ENCODE results near the gene SRP72.
"Not testable (repeated sequence)": the region's sequence is repeated elsewhere in the genome, so short reads cannot be mapped to it uniquely, and the experiment has no call there.

The SRP72 gene

DNA sequence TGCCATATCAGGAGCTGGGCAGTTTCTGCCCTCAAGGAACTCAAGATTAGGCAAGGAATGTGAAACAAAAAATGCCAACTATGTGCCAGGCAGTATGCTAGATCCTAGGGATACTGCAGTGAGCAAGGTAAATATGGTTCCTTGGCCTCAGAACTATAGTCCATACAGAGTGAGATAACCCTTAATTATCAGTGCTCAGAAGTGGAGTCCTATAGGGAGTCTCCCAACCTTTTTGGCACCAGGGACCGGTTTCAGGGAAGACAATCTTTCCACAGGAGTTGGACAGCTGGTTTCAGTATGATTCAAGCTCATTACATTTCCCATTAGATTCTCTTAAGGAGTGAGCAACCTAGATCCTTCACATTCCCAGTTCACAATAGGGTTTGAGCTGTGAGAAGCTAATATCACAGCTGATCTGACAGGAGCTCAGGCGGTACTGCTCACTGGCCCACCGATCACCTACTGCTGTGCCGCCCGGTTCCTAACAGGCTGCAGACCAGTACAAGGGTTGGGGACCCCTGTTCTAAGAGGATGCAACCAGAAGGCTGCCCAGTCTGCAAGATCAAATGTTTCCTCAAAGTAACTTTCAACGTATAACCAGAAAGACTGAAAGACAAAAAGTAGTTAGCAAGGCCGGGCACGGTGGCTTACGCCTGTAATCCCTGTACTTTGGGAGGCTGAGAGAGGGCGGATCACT, 1.7 kb upstream of the SRP72 start:
- DNase-seq (ENCODE audit: low read depth): no peak

DNA sequence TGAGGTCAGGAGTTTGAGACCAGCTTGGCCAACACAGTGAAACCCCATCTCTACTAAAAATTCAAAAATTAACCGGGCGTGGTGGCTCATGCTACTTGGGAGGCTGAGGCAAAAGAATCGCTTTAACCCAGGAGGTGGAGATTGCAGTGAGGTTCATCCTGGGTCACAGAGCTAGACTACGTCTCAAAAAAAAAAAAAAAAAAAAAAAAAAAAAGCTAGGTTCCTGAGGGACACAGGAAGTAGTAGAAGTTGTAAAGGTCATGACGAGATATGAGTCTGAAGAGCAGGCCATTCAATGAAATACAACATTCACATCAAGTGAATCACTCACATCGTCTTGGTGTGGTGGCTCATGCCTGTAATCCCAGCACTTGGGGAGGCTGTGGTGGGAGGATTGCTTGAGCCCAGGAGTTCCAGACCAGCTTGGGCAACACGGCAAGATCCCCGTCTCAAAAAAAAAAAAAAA, 1.1 kb upstream of the SRP72 start:
- not testable (repeated sequence) for DNase-seq (ENCODE audit: low read depth)

DNA sequence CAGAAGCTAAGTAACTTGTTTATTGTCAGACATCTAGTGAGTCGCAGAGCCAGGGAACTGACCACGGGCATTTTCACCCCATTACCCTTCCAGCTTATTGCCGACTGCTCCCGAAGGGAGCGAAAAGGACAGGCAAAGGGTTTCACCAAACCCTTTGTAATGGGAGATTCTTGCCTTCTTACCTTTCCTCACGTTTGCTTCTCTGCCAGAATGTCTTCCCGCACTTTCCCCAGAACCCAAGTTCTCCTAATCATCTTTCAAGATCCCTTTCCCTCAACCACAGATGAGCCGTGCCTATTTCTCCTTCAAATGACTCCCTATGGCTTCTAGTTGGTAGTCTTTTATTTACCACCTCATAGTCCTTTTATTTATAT, 520 bp upstream of the SRP72 start:
- no peak for DNase-seq (ENCODE audit: low read depth)

DNA sequence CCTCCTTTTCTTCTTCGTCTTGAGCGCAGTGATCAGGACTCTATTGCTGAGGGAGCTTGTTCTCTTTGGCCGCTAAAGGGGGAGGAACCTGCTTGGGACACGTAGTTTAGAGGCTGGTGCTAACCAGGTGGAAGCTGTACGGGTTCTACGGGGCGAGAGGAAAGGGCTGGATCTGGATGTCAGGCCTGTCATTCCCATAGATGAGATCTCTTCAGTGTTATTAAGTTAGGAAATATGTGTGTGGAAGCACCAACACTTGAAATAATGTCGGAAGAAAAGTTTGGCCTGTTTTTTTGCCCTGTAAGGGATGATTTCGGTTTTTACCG, 643 bp downstream of the SRP72 start:
- DNase-seq (ENCODE audit: low read depth): no peak

DNA sequence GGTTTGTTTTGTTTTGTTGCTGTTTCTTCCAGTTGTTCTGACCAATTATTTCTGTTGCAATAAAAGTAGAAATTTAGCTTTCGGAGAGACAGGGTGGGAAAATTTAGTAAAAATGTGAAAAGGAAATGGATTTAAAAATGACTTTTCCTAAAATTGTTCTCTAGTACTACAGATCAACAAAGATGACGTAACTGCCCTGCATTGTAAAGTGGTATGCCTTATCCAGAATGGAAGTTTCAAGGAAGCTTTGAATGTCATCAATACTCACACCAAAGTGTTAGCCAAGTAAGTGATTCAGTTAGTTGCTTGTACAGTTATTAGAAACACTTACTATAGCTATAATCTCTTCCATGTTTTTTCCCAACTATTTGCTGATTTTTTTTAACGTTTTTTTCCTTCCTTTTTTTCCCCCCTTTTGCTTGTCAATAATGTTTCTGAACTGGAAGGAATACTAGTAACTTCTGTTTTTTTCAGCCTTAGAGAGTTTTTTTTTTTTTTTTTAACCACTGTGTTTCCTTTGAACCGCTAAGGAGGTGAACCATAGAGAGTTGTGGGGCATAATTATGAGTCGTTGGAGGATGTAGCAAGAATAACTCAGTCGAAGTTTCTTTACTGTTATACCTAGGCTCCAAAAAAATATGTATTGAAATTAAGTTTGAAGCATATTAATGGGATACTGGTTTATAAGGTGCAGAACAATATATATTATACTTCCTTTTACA, 2.2 kb downstream of the SRP72 start:
- DNase-seq (ENCODE audit: low read depth): no peak

DNA sequence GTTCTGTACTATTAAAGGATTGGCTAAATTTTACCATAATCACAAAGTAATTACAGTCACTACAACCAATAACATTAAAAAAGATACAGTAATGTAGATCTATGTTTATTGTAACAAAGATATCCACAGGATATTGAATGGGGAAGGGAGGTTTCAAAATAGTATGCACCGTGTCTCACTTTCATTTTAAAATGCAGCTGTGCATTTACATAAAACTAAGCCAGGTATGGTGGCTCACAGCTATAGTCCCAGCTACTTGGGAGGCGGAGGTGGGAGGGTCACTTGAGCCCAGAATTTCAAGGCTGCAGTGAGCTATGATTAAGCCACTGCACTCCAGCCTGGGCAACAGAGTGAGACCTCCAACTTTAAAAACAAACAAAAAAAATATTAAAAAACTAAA, 8.5 kb downstream of the SRP72 start:
- no peak for DNase-seq (ENCODE audit: low read depth)

DNA sequence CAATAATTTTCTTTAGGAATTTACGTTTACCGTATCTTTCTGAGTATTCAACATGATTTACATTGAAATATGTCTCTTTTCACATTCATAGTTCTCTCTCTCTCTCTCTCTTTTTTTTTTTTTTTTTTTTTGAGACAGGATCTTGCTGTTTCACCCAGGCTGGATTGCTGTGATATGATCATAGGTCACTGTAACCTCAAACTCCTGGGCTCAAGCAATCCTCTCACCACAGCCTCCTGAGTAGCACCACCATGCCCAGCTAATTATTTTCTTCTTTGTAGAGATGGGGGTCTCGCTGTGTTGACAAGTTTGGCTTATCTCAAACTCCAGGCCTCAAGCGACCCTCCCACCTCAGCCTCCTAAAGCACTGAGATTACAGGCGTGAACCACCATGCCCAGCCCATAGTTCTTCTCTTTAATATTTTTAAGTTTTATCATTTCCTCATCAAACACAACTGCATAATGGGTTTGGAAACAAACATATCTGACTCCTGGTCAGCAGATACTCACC, 9.8 kb downstream of the SRP72 start:
- no peak for DNase-seq (ENCODE audit: low read depth)

DNA sequence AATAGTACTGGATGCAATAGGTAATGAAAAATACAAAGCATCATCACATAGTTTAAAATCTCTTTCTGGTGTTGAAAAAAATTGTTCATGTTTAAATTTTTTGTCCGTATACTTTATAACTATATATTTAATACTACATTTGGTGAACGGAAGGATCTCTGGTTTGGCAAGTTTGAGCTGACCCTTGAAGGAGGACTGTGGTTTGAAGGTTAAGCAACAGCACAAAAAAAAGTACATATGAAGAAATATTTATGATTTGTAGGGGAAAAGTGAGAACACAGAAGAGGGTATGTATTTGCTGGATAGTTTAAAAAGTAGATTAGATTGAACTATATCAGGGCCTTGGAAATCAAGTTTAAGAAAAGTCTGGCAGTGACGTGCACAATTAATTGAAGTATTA, 13.3 kb downstream of the SRP72 start:
- no peak for DNase-seq (ENCODE audit: low read depth)

DNA sequence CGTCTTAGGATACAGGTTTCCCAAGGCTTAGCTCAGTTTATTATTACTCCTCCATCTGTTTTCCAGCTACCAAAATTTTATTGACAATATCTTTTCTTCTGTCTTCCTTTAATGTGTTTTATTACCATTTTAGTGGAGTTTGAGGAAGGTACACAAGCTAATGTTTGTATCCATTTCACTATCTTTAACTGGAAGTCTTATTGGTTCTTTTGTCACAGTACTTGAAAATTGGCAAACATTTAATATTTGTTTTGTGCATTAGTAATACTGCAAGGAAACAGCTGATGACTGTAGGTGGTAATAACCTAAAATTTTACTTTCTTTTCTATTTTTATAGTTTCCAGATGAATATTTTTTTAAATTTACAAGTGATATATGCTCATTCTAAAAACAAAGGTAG, 28.8 kb downstream of the SRP72 start:
- no peak for DNase-seq (ENCODE audit: low read depth)

DNA sequence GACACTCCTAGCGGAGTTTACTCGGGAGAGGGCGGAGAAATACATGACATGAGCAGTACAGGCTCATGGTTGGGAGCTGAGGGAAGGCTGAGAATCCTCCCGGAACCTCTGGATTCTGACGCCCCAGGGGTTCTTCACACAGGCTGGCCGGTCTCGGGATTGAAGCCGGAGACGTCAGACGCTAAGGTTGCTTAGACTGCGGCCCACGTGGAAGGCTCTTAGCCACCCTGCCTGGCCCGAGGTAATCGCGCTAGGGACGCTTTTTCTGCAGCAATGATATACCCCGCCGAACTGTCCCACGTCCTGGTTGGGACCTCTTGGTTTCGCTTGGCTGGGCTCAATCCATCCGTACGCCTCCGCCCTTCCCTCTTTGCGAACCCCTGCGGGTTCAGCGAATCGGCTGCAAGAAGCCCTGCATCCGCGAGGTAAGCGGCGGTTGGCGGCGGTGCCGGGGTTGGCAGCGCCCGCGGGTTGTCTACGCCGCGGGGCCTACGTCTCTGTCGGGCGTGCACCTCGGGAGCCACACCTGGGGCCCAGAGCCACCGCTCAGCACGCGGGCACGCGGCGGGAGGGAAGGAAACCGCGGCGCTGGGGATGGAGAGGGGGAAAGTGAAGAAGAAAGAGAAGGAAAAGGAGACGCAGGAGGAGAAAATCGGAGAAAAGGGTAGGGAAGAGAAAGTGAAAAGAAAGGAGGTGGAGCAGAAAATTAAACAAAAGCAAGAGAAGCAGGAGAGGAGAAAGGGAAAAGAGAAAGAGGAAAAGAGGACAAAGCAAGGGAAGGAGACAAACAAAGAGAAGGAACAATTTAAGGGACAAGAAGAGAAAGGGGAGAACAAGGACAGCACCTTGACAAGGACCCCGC, 38.1 kb downstream of the SRP72 start, which contains the start of gene ARL9:
Gene ARL9 (plus strand): TSS at position 523 of the 862 bp plus-strand sequence. CDS start 72 bp downstream, at position 595.
- peak; percentile 31 for DNase-seq (ENCODE audit: low read depth)

DNA sequence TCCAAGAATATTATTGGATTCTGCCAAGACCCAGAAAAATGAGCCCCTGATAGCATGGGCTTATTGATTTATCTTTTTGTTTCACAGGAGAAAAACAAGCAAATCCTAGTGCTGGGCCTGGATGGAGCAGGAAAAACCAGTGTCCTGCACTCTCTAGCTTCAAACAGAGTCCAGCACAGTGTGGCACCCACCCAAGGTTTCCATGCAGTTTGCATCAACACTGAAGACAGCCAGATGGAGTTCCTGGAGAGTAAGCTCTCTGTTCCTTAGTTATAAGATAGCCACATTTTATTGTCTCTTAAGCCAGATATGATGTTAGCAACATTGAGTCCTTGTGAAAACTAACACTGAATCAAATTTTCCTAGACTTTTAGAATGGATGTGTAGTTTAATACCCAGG, 43.7 kb downstream of the SRP72 start:
- no peak for DNase-seq (ENCODE audit: low read depth)

DNA sequence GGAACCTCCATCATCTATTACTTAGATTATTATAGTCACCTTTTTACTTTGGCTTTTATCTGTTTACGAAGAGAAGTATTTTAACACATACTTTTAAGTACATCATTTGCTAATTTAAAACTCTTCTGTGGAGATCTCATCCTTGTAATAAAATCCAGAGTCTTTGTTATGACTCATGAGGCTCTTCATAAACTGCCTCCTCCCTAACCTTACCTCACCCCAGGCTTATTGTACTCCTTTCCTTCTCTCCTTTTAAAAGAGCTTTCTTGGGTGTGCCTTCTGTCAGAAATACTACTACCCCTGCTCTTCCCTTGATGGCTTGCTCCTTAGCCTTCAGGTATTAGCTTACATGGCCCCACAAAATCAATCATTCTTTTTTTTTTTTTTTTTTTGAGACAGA, 44.7 kb downstream of the SRP72 start:
- no peak for DNase-seq (ENCODE audit: low read depth)

DNA sequence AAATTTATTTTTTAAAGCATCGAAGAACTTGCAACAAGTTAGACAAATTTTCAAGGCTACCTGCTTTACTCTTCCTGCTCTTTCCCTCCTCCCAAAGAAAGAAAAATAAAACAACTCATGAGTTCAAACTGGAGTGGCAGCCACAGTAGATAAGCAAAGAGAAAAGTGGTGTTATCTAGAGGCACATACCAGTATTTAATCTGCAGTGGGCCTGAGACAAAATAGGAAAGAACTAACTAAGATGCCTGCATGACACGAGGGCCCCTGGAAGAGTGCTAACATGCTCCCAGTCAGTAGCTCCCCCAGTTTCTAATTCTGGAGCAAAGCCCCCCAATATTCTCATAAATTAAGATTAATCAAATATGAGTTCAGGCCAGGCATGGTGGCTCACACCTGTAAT, 46.1 kb downstream of the SRP72 start:
- DNase-seq (ENCODE audit: low read depth): no peak

DNA sequence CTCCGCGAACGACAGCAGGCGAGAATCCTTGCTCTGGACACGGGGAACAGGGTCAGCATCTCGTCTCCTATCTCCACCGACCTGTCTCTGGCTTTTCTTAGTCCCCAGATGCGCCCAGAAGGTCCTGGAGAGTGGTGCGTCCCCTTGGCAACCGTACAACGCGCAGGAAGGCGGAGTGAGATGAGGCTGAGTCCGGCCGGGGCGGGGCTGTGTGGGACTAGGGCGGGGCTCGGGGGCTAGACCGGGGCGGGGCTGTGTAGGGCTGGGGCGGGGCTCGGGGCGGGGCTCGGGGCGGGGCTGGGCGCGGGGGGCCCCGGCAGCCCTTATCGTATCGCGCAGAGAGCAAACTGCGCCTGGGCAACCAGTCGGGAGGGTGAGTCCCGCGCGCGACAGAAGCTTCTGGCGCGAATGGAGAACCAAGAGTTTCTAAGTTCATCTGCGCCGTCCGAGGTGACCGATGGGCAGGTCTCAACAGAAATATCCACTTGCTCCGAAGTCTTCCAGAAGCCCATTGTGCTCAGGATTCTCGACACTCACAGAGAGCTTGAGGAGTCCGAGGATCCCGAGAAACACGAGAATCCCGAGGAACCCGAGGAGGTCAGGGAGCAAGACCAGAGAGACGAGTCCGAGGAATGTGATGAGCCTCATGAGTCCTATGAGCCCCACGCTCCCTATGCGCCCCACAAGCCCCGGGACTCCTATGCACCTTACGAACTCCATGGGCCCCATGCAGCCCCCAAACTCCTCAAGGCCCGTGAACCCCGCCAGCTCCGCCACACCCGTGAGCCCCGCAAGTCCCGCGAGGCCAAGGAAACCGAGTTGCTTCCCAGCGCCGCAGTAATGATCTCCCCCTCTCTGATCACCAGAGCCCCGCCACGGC, 63.1 kb downstream of the SRP72 start:
- peak; percentile 65 for DNase-seq (ENCODE audit: low read depth)

DNA sequence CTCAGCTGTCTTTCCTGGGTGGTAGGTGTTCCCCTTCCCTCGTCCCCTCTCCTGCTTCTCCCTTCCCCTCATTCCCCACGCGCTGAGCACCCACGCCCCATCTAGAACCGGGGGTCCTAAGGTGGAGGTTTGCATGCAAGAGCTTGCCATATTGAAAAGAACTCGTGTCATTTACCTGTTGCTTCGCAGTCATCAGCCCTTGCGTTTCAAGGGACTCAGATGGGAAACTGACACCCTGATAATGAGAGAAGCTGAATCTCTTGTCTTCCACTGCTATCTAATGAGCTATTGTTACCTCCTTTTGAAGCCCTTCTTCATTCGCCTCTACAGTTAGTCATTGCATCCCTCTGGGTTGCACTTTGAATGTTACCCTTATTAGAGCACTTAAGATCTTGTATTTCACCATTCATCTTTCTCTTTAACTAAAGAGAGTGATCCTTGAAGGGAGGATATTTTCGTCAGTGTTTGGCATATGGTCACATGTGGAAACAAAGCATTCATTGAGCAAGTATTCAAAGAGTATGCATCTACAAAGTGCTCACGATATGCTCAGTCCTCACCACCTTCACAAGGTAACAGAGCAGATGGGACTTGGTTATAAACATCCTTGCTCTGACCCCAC, 63.8 kb downstream of the SRP72 start:
- no peak for DNase-seq (ENCODE audit: low read depth)

DNA sequence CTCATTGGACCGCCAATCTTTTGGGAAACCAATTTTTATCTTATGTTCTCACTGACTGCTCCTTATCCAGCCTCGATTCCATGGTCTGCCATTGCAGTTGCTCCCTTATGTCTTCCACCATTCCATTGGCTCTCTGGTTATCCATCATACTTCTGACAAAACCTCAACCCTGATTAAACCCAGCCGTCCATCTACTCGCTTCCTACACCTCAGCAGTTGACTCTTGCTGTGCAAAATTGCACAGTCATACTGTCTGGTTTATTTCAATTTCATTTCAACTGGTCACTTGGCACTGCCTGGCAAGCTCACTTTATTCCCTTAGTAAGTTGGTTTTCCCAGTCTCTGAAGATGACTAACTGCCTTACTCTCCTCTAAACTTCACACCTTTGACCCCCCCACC, 64.4 kb downstream of the SRP72 start:
- DNase-seq (ENCODE audit: low read depth): no peak

DNA sequence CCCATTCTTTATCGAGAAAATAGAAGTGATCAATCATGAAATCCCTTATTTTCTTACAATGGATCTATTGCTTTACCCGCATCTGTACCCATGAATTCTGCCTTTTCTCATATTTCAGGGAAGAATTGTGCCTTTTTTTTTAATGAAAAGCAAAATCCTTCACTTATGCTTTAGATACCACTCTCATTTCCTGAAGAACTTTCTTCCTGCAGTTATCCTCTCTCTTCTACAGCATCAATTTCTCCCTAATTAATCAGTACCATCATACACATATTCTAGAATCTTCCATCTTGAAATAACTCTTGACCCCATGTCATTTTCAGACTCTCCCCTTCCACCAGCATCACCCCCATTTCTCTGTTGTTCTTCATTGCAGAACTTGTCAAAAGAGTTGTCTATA, 64.8 kb downstream of the SRP72 start:
- no peak for DNase-seq (ENCODE audit: low read depth)

DNA sequence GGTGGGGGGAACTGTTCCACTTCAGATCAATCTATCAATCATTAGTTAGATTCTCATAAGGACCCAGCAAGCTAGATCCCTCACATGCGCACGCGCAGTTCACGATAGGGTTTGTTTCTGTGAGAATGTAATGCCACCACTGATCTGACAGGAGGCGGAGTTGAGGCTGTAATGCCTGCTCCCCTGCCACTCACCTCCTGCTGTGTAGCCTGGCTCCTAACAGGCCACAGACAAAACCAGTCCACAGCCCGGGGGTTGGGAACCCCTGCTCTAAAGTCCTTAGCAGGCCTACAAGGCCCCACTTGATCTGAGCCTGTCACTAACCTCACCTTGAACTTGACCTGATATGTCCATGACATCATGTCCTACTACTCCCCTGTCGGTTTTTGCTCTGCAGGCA, 68.5 kb downstream of the SRP72 start:
- no peak for DNase-seq (ENCODE audit: low read depth)

DNA sequence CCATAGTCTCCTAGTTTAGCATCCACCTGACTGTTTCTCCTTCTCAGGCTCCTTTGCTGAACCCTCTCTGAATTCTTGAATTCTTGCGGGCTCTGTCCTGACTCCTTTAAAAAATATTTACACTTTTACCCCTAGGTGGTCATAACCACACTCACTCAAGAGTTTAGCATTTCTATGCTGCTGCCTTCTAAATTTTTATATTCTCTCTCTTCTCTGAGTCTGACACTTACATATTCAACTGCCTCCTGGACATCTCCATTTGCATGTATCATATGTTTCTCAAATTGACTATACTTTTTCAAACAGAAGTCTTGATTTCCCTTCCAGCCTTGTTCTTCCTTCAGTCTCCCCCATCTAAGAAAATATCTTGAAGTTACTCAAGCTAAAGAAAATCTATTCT, 69.7 kb downstream of the SRP72 start:
- no peak for DNase-seq (ENCODE audit: low read depth)

DNA sequence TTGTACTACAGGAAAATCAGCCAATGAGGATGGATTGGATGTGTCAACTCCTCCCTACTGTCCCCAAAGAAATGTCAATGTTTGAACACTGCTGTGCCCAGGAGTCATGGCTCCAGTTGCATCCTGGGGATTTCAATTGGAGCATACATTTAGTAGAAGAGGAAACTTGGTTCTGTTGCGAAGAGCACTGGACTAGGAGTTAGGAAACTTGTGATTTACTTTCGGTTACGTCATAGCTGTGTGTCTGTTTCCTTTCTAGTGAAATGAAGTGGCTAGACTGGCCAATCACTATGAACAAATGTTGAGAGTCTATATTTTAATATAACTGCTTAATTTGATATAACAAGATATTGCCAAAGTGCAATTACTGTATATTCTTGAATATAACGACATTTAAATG, 73.4 kb downstream of the SRP72 start:
- no peak for DNase-seq (ENCODE audit: low read depth)

DNA sequence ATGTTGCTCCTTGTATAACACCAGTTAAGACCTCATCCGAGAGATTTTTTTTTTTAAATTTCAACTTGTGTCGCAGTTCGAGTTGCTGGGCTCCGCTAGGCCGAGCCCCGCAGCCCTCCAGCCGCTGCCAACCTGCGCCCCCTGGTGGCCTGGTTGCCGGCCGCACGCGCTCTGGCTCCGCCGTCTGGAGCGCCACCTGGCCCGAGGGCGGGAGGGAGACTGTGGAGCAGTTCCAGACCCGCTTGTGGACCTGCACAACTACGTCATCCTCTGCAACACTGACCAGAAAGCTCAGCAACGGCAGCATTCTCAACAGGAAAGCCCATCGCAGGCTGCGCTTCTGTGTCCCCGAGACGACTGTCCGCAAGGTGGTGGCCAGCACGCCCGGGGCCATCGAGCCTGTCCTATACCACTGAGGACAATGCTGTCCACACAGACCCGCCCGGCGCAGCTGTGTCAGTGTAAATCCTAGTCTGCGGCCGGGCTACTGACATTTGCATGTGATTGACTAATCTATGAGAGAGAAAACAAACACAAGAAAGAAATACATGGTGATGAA, 77.2 kb downstream of the SRP72 start:
- DNase-seq (ENCODE audit: low read depth): peak; percentile 75

Measured in stimulated activated CD8-positive, alpha-beta memory T cell treated with anti-CD3 and anti-CD28 coated beads, Interleukin-12 subunit alpha, Interleukin-12 subunit beta, amount 100 ng/mL, for 4 hours (primary cell).